HG02938 (cell line): ENCODE data around the gene UGT1A4.

Experiments used
- ATAC-seq: cut with Tn5 transposase; IDR thresholded peaks from one replicate; pipeline ENCODE4 v1.9.1; 2021; ENCODE audit warnings: mild to moderate bottlenecking, moderate library complexity; ENCODE audit not compliant: unreplicated experiment

Gene UGT1A4

DNA sequence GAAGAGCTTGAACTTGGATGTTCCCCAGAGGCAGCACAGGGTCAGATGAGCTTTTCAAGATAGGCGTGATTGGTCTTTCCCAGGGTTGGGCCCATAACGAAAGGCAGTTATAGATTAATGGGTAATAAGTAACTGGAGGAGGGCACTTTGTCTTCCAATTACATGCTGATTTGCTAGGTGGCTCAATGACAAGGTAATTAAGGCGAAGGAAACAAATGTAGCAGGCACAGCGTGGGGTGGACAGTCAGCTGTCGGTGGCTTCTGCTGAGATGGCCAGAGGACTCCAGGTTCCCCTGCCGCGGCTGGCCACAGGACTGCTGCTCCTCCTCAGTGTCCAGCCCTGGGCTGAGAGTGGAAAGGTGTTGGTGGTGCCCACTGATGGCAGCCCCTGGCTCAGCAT lies at the start of gene UGT1A4:
TSS of gene UGT1A4 (plus strand) at position 185 of the 400 bp plus-strand sequence. CDS start at position 270, 85 bp downstream.
- ATAC-seq: no peak

GRCh38 chr2:233671290-233672161 lies 47.0 kb upstream of the UGT1A4 start, which contains the start of gene UGT1A9:
UGT1A9 (plus strand) TSS chr2:233671898; CDS start chr2:233671935, 37 bp downstream.
- ATAC-seq: no peak

GRCh38 chr2:233672886-233673285 lies 45.6 kb upstream of the UGT1A4 start:
- no peak for ATAC-seq

GRCh38 chr2:233673896-233674295 lies 44.6 kb upstream of the UGT1A4 start:
- ATAC-seq: no peak

DNA sequence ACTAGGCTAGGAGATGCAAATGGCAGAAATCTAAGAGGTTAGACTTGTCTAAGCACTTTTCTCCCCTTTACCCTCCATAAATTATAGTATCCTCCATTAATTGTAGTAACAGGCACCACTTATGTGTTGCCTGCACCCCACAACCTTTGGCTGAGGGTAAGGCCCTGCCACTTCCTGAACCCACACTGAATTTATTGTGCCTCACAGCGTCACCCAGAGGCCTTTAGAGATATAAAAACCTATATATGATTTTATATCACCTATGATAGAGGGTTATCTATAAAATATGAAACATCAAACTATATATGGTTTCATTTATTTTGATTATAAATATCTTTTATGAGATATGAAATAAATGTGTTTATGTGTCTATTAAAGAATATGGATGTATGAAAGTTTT lies 44.2 kb upstream of the UGT1A4 start:
- no peak for ATAC-seq

- ATAC-seq: no peak
Observed at GRCh38 chr2:233674995-233675394, 43.5 kb upstream of the UGT1A4 start.

DNA sequence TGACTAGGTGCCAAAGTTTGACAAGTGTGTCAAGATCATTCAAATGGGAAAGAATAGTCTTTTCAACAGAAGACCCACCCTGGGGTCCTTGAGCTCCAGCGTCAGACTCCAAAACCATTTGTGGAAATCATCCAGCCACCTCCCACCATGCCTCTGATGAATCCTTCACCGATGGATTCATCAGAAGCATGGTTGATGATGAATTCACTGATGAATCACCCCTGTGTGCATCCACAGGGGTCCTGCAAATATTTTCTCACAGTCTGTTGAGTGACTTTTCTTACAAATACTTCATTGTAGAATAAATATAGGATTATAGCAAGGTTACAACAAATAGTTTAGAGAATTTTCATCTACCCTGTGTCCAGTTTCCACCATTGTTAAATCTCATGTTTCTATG lies 42.5 kb upstream of the UGT1A4 start:
- ATAC-seq: no peak

DNA sequence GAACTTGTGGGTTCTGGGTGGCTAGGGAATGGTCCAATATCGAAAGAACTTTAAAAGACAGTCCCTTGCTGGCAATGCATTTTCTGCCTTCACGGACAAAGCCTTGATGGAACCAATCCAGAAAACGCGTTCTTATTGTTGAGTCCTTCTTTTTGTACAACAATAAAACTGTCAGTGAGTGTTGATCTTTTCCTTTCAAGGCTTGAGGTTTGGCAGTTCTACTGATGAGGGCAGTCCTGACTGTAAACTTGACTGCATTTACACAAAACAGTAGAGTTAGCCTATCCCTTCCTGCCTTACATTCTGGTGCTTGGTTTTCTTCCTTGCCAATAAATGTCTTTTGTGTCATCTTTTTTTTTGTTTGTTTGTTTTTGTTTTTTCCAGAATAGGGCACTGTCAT lies 39.3 kb upstream of the UGT1A4 start:
- no peak for ATAC-seq

GRCh38 chr2:233680361-233681045 lies 38.0 kb upstream of the UGT1A4 start:
- no peak for ATAC-seq

DNA sequence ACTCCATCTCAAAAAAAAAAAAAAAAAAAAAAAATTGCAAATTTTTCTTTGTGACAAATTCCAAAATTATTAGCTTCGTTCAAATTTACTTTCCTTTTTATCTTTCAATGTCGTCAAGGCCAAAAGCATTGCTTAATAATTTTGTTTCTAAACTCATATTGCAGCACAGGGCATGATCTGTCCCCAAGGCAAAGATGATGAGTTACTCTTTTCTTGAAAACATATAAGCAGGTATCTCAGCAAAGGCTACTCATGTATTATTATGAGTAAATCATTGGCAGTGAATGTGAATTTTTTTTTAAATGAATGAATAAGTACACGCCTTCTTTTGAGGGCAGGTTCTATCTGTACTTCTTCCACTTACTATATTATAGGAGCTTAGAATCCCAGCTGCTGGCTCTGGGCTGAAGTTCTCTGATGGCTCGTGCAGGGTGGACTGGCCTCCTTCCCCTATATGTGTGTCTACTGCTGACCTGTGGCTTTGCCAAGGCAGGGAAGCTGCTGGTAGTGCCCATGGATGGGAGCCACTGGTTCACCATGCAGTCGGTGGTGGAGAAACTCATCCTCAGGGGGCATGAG lies 36.9 kb upstream of the UGT1A4 start, which contains the start of gene UGT1A7:
TSS of gene UGT1A7 (plus strand) at position 381 of the 579 bp plus-strand sequence. CDS start at position 418, 37 bp downstream.
- ATAC-seq: no peak

DNA sequence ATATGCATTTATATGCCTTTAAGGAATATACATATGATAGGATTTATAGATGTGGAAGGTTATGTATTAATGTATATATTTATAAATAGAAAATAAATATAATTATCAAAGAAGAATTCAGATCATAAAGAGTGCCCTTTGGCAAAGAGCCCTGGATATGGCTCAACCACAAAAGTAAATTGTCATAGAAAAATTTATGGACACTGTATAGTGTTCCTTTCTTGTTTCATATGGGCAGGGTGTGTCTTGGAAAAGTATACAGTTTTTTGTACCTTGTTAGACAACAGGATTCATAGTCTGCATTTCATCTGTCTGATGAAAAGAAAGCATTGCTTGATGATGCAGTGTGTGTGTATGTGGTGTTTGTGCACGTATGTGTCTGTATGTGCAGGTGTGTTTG lies 33.9 kb upstream of the UGT1A4 start:
- ATAC-seq: no peak

DNA sequence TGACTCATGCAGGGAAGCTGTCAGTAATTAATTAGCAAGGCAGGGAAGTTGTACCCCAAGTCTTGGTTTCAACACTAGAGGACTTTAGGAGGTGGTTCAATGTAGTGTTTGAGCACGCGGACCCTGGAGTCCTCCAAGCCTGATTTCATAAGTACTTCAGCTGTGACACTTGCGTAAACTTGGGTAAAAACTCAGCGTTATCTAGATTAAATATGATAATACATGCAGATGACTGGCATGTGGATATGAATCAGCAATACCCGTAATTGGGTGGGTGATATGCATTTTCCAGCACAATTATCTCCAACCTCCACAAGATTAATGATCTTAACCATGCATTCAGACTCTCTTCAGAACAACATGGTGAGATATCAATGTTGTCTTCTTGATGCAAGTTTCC lies 31.6 kb upstream of the UGT1A4 start:
- no peak for ATAC-seq

DNA sequence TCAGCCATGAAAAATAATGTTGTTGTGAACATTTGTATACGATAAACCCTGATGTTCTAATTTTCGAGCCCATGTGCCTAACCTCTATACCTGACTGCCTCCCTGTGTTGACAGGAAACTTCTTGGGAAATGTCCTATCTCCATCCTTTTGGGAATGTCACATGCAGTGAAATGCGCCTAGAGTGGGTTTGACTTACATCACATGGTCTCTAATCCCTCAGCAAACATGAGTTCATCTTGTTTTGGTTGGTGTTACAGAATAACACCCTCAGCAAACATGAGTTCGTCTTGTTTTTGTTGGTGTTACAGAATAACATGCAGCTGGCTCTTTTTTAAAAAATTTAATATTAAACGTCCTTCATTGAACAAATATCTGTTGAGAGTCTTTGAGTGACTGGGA lies 30.2 kb upstream of the UGT1A4 start:
- no peak for ATAC-seq

- no peak for ATAC-seq
Observed at GRCh38 chr2:233689031-233689430, 29.5 kb upstream of the UGT1A4 start.

DNA sequence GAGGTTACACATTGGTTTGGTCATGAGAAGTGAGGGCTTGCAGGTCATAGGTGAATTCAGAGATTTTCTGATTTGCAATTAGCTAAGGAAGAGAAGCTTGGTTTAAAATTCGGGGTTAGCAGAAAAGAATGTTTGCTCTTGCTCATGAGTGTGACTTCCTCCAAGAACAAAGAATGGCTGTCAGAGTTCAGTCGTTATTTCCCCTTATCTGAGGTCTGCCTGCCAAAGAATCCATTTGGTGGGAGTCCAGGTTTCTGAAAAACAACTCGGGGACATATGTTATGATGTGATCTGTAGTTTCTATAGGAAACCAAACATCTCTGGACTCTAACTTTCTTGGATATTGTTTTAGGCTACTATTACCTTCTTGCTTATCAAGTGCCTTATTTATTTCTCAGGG lies 29.0 kb upstream of the UGT1A4 start:
- no peak for ATAC-seq

DNA sequence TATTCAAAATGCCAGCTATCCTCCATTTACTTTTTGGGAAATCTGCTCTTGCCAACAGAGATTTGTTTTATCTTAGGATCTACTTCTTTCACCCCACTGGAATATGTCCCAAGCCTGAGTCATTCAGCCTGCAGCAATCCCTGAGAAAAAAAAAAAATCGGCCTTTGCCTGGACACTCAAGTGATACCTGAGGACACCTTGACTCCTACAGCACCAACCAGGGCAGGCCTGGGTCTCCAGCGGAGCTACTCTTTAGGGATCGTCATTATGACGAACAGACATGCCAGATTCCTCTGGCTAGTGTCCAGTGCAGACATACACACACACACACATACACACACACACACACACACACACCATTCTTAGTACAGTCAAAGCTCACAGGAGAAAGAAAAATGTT lies 28.1 kb upstream of the UGT1A4 start:
- ATAC-seq: no peak

GRCh38 chr2:233691443-233692433 lies 26.8 kb upstream of the UGT1A4 start:
- no peak for ATAC-seq

- no peak for ATAC-seq
Observed at GRCh38 chr2:233692648-233693047, 25.9 kb upstream of the UGT1A4 start, which contains the start of gene UGT1A6. UGT1A6 (plus strand) TSS chr2:233692890; CDS start chr2:233693005, 115 bp downstream.

DNA sequence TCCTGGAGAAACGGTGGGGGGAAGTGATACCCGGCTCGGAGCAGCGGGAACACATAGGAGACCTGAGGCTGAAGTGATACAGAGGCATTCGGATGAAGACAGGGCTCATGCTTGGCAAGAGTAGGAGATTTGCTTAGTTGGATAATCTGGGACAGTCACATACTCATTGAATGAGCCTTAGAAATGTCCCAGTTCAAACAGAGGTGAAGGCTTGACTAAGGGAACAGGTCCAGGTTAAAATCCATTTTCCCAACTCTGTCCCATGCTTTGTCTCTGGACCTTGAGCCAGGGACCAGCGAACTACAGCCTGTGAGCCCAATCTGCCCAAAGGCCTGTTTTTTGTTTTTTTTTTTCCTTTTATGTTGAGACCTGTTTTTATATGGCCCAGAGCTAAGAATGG lies 24.6 kb upstream of the UGT1A4 start:
- no peak for ATAC-seq

DNA sequence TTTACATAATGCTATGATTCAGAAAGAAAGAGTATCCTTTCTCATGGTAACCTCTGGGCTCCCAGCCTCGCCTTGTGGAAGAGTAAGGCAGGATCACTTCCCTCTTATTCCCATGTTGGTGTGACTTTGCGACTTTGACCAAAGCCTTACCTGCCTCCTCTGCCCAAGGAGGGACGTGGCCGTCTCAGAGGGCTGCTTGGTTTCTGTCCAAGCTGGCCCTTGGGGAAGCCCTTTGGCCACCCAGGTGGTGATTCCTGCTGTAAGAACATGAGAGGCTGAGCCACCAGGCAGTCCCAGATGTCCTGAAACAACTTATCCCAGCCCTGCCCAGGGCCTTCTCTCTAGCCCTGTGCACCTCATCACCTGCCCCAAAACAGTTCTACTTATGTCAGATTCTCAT lies 19.8 kb upstream of the UGT1A4 start:
- ATAC-seq: no peak
